HG03342 (cell line): ENCODE results near the gene FARP1.
A peak's percentile ranks its signal among the peaks of the same experiment; 100 is the strongest.

Source experiments
- ATAC-seq: cut with Tn5 transposase; IDR thresholded peaks from one replicate; pipeline ENCODE4 v1.9.1; 2021; ENCODE audit warnings: mild to moderate bottlenecking, moderate library complexity; ENCODE audit not compliant: unreplicated experiment

FARP1 gene

GRCh38 chr13:98142380-98143156 lies at the start of gene FARP1:
Gene FARP1 (plus strand): TSS chr13:98143094. CDS start chr13:98213243, 70,149 bp downstream.
- peak; percentile 66 for ATAC-seq

- no peak for ATAC-seq
Observed at GRCh38 chr13:98094678-98095266, 48.1 kb upstream of the FARP1 start.

- no peak for ATAC-seq
Observed at GRCh38 chr13:98096059-98096458, 46.8 kb upstream of the FARP1 start.

GRCh38 chr13:98097749-98098148 lies 45.1 kb upstream of the FARP1 start:
- ATAC-seq = no peak

- no peak for ATAC-seq
Observed at GRCh38 chr13:98098516-98098915, 44.4 kb upstream of the FARP1 start.

GRCh38 chr13:98099627-98100026 lies 43.3 kb upstream of the FARP1 start:
- no peak for ATAC-seq

- ATAC-seq = no peak
Observed at GRCh38 chr13:98100481-98100880, 42.4 kb upstream of the FARP1 start.

- no peak for ATAC-seq
Observed at GRCh38 chr13:98103531-98103930, 39.4 kb upstream of the FARP1 start.

GRCh38 chr13:98103942-98104880 lies 38.7 kb upstream of the FARP1 start:
- ATAC-seq = no peak

- ATAC-seq = no peak
Observed at GRCh38 chr13:98105929-98106336, 37.0 kb upstream of the FARP1 start.

GRCh38 chr13:98108341-98108740 lies 34.6 kb upstream of the FARP1 start:
- ATAC-seq = no peak

- no peak for ATAC-seq
Observed at GRCh38 chr13:98109226-98109853, 33.6 kb upstream of the FARP1 start.

GRCh38 chr13:98110749-98111148 lies 32.1 kb upstream of the FARP1 start:
- ATAC-seq = no peak

- ATAC-seq = no peak
Observed at GRCh38 chr13:98111168-98112098, 31.5 kb upstream of the FARP1 start.

- ATAC-seq = no peak
Observed at GRCh38 chr13:98112456-98112855, 30.4 kb upstream of the FARP1 start.

- no peak for ATAC-seq
Observed at GRCh38 chr13:98118865-98119264, 24.0 kb upstream of the FARP1 start.

- no peak for ATAC-seq
Observed at GRCh38 chr13:98123176-98123575, 19.7 kb upstream of the FARP1 start.

GRCh38 chr13:98129059-98129746 lies 13.7 kb upstream of the FARP1 start:
- no peak for ATAC-seq

GRCh38 chr13:98133946-98134345 lies 8.9 kb upstream of the FARP1 start:
- ATAC-seq = peak; percentile 97
